ENCODE results near the gene TAS2R14. TPM values are rescaled to one million over a fixed set of nuclear protein-coding genes. Genes with fewer than 3 reads are reported as not detected.

Gene TAS2R14
- total RNA-seq, 1 experiment from 2014 or later, result 1.3 TPM

- TF ChIP-seq FOXP4 (CRISPR knock-in tag; IDR thresholded peaks at IDR 0.05), result no peak
- no peak for TF ChIP-seq ATF1 (CRISPR knock-in tag; IDR thresholded peaks at IDR 0.05)
- TF ChIP-seq ZBTB21 (CRISPR knock-in tag; IDR thresholded peaks at IDR 0.05; ENCODE audit: borderline replicate concordance), result no peak
- TF ChIP-seq ZMAT4 (CRISPR knock-in tag; IDR thresholded peaks at IDR 0.05), result no peak
These were observed 37.6 kb downstream of the TAS2R14 start (continued) for GRCh38 chr12:10901427-10901826.

- ATAC-seq, result no peak
- POLR2A ChIA-PET, result no interaction called here
These were observed 38.1 kb downstream of the TAS2R14 start for GRCh38 chr12:10900972-10901371.

More at GRCh38 chr12:10900972-10901371, 38.1 kb downstream of the TAS2R14 start:
- H3K27me3 Mint-ChIP-seq (ENCODE audit: low read depth), result no peaks in the 10 kb centered on the region
- TF ChIP-seq ERG (CRISPR knock-in tag; IDR thresholded peaks at IDR 0.05) (no peak), ETV6 (CRISPR knock-in tag; IDR thresholded peaks at IDR 0.05) (no peak), STAT6 (CRISPR knock-in tag; conservative IDR thresholded peaks at IDR 0.05; ENCODE audit: low read depth) (no peak), E2F4 (CRISPR knock-in tag; IDR thresholded peaks at IDR 0.05; ENCODE audit: borderline replicate concordance, low read depth) (no peak), NR2C2 (CRISPR knock-in tag; IDR thresholded peaks at IDR 0.05) (no peak), ZNF317 (CRISPR knock-in tag; IDR thresholded peaks at IDR 0.05; ENCODE audit: borderline replicate concordance, low read depth) (no peak), ESRRA (CRISPR knock-in tag; IDR thresholded peaks at IDR 0.05; ENCODE audit: borderline replicate concordance) (no peak), NFYB (CRISPR knock-in tag; conservative IDR thresholded peaks at IDR 0.05; ENCODE audit: low read depth) (no peak), GRHL2 (CRISPR knock-in tag; IDR thresholded peaks at IDR 0.05; ENCODE audit: insufficient replicate concordance, severe bottlenecking) (no peak), CDX4 (CRISPR knock-in tag; IDR thresholded peaks at IDR 0.05; ENCODE audit: borderline replicate concordance) (no peak)
- H3K4me1 Mint-ChIP-seq, result no peaks in the 10 kb centered on the region
- DNase-seq (ENCODE audit: low spot score), result no peak
- CTCF ChIA-PET, result interaction anchor here (0.6 kb wide), 1 partner anchor 77 kb away, joined by 3 read pairs; no protein-coding TSS in a partner anchor
- peaks cover 27% of the 10 kb centered on the region for H3K36me3 Mint-ChIP-seq
- no peak overlapping the region for H3K27ac Mint-ChIP-seq
- peaks cover 38% of the 10 kb centered on the region for H3K9me3 Mint-ChIP-seq
- no peak overlapping the region for H3K4me3 Mint-ChIP-seq

Data from WTC11 (cell line).